ENCODE data around the gene FOSB. TPM values are rescaled to one million over a fixed set of nuclear protein-coding genes. Genes with fewer than 3 reads are reported as not detected.
A peak's percentile ranks its signal among the peaks of the same experiment; 100 is the strongest.

Gene FOSB
- polyA plus RNA-seq, 2 of the 4 experiments (the other 2 are of a cell fraction) = 0.57 to 48.8 TPM

DNA sequence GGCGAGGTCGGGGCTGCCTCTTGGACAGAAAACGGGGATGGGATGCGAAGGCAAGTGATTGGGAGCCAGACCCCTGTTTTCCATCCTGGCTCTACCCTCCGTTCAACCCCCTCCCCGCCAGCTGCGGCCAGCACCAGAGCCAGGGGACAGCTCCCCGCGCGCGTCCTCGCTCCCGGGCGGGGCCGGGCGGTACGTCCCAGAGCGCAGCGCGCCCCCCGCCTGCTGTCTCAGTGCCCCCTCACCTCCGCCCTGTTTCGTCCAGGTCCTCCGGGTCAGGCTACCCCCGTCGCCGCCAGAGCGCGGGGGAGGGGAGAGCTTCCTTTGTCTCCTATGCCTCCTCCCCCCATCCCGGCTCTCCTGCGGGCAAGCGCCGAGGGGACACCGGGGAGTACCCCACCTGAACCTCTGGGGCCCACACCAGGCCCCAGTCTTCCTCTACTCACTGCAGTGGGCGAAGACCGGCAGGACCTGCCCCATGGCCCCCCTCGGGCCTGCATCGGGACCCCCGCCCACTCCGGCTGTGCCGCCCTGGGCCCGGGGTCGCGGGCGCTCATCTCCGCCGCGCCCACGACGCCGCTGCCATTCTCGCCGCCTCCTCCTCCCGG, 28.7 kb downstream of the FOSB start:
- Histone ChIP-seq H3K4me1 (peaks cover 20% of the 10 kb centered on the region), H3K4me3 (peak overlapping the region; percentile 75), H3K9me3 (no peaks in the 10 kb centered on the region), H3K4me2 (peak overlapping the region; percentile 99), H3K27ac (peak overlapping the region; percentile 61 to 83; a peak in 5 of 6 replicates)
- DNase-seq (ENCODE audit: low read depth in 1 of 2, low spot score in 1 of 2) = no peak
- FAIRE-seq = no peak
- peak; percentile 22 to 46 for ATAC-seq
- CTCF ChIA-PET = interaction anchor here (0.8 to 17.6 kb wide), 15 partner anchors 8 to 196 kb away, joined by 3 to 418 read pairs (median 5); partner anchors contain the start of genes EML2, ERCC1, FOSB and QPCTL
- TF ChIP-seq HOXA7 (CRISPR knock-in tag; IDR thresholded peaks at IDR 0.05) = no peak
- 0 out of 2 replicates have a peak, but pooled peaks have one; percentile 28 for TF ChIP-seq HOXB5 (CRISPR knock-in tag; IDR thresholded peaks at IDR 0.05)
- peak; percentile 78; the same call in 1 of the 2 replicates for TF ChIP-seq EHMT2 (IDR thresholded peaks at IDR 0.05; ENCODE audit: low read depth)
- no peak for TF ChIP-seq NPAS2 (CRISPR knock-in tag; IDR thresholded peaks at IDR 0.05; ENCODE audit: borderline replicate concordance)
- TF ChIP-seq MAX (IDR thresholded peaks at IDR 0.05) = peak; percentile 44; the same call in 1 of the 2 replicates
- peak; percentile 98 for TF ChIP-seq REST (IDR thresholded peaks at IDR 0.05)
- WGBS (ENCODE audit: missing lambda C conversion rate) = 2% methylated on average over 33 of the region's 54 CpGs
- POLR2A ChIA-PET = interaction anchor here (0.7 to 1.2 kb wide), 4 partner anchors 27 to 196 kb away, joined by 3 to 8 read pairs (median 4); partner anchors contain the start of genes QPCTL and SNRPD2

DNA sequence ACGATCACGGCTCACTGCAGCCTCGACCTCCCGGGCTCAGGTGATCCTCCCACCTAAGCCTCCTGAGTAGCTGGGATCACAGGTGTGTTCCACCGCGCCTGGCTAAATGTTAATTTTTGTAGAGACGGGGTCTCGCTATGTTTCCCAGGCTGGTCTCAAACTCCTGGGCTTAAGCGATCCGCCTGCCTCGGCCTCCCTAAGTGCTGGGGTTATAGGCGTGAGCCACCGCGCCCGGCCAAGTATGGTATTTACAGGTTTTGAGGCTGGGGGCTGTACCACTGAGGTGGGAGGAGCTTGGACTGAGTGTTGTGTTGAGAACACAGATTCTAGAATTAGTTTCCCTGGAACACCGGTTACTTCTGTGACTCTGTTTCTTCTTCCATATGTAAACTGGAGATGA, 30.0 kb downstream of the FOSB start:
- FAIRE-seq (no peak), ATAC-seq (no peak), DNase-seq (ENCODE audit: low read depth in 1 of 2, low spot score in 1 of 2) (no peak)
- Histone ChIP-seq H3K27ac (no peak overlapping the region), H3K4me1 (peaks cover 17% of the 10 kb centered on the region), H3K4me3 (no peak overlapping the region; the same call in 2 of the 3 replicates), H3K4me2 (peak overlapping the region; percentile 99; the same call in 2 of the 3 replicates), H3K9me3 (no peaks in the 10 kb centered on the region)
- ChIA-PET CTCF (interaction anchor here (0.6 to 17.6 kb wide), 8 partner anchors 8 to 156 kb away, joined by 3 to 418 read pairs (median 37); partner anchors contain the start of gene ERCC1), POLR2A (interaction anchor here (0.5 to 1.1 kb wide), 4 partner anchors 8 to 95 kb away, joined by 3 to 4 read pairs (median 3); no protein-coding TSS in a partner anchor)
- no peak for TF ChIP-seq HMGXB4 (CRISPR knock-in tag; IDR thresholded peaks at IDR 0.05; ENCODE audit: borderline replicate concordance)
- TF ChIP-seq CHD2 (IDR thresholded peaks at IDR 0.05; ENCODE audit: low read length, partially characterized antibody) = no peak
- no peak for TF ChIP-seq RNF2 (IDR thresholded peaks at IDR 0.05; ENCODE audit: borderline replicate concordance, low read depth)
- no peak for TF ChIP-seq NR3C1 (IDR thresholded peaks at IDR 0.05)
- TF ChIP-seq, protein P1, sequence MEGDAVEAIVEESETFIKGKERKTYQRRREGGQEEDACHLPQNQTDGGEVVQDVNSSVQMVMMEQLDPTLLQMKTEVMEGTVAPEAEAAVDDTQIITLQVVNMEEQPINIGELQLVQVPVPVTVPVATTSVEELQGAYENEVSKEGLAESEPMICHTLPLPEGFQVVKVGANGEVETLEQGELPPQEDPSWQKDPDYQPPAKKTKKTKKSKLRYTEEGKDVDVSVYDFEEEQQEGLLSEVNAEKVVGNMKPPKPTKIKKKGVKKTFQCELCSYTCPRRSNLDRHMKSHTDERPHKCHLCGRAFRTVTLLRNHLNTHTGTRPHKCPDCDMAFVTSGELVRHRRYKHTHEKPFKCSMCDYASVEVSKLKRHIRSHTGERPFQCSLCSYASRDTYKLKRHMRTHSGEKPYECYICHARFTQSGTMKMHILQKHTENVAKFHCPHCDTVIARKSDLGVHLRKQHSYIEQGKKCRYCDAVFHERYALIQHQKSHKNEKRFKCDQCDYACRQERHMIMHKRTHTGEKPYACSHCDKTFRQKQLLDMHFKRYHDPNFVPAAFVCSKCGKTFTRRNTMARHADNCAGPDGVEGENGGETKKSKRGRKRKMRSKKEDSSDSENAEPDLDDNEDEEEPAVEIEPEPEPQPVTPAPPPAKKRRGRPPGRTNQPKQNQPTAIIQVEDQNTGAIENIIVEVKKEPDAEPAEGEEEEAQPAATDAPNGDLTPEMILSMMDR (IDR thresholded peaks at IDR 0.05) = no peak
- no peak for TF ChIP-seq HOXB13 (CRISPR knock-in tag; IDR thresholded peaks at IDR 0.05; ENCODE audit: low read depth)
- TF ChIP-seq, protein P2, sequence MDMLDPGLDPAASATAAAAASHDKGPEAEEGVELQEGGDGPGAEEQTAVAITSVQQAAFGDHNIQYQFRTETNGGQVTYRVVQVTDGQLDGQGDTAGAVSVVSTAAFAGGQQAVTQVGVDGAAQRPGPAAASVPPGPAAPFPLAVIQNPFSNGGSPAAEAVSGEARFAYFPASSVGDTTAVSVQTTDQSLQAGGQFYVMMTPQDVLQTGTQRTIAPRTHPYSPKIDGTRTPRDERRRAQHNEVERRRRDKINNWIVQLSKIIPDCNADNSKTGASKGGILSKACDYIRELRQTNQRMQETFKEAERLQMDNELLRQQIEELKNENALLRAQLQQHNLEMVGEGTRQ (IDR thresholded peaks at IDR 0.05) = no peak
- no peak for TF ChIP-seq PBX3 (IDR thresholded peaks at IDR 0.05)
- TF ChIP-seq MYC (IDR thresholded peaks at IDR 0.05; ENCODE audit: borderline replicate concordance, low read length) = no peak
- TF ChIP-seq, protein P3, sequence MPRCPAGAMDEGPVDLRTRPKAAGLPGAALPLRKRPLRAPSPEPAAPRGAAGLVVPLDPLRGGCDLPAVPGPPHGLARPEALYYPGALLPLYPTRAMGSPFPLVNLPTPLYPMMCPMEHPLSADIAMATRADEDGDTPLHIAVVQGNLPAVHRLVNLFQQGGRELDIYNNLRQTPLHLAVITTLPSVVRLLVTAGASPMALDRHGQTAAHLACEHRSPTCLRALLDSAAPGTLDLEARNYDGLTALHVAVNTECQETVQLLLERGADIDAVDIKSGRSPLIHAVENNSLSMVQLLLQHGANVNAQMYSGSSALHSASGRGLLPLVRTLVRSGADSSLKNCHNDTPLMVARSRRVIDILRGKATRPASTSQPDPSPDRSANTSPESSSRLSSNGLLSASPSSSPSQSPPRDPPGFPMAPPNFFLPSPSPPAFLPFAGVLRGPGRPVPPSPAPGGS (IDR thresholded peaks at IDR 0.05) = no peak
- no peak for TF ChIP-seq KDM1A (IDR thresholded peaks at IDR 0.05; ENCODE audit: low read depth)
- no peak for TF ChIP-seq CHD4 (IDR thresholded peaks at IDR 0.05; ENCODE audit: borderline replicate concordance)
- no peak for TF ChIP-seq ELK1 (IDR thresholded peaks at IDR 0.05; ENCODE audit: low read depth, low read length)
- no peak for TF ChIP-seq HEYL (CRISPR knock-in tag; IDR thresholded peaks at IDR 0.05)
- TF ChIP-seq HOXB5 (CRISPR knock-in tag; IDR thresholded peaks at IDR 0.05) = no peak
- no peak for TF ChIP-seq FOXS1 (CRISPR knock-in tag; IDR thresholded peaks at IDR 0.05)
- 92% methylated on average over 16 of the region's 16 CpGs for WGBS (ENCODE audit: missing lambda C conversion rate)
